Measurements from ENCODE around the gene FCF1.

FCF1 gene

DNA sequence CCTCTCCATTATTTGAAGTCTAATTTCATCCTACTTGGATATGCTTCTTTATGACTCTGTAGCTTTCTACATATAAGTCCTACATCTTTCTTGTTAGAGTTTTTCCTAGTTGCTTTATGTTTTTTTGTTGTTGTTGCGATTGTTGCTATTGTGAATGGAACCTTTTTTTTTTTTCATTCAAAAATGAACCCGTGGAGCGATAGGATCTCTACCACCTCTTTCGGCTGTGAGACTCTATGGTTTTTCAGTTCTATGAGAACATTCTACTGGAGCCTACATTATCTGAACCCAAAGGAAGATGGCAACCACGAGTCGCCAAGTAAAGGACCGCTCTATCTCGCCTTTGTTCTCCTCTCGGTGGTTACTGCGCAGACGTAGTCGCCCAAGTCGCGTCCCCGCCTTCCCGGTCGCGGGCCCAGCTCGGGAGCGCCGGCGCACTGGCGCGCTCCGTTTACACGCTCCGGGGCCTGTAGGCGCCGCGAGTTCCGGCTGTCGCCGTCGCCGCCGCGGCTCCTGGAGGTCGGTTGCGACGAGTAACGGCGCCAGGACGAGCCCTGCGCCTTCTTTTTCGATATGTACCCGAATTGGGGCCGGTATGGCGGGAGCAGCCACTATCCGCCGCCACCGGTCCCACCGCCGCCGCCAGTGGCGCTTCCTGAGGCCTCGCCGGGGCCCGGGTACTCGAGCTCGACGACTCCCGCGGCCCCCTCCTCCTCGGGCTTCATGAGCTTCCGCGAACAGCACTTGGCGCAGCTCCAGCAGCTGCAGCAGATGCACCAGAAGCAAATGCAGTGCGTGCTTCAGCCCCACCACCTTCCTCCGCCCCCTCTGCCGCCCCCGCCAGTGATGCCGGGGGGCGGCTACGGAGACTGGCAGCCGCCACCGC, 50.2 kb downstream of the FCF1 start, which contains the start of gene YLPM1:
Gene YLPM1, plus strand, starts transcription at position 400 of the 886 bp plus-strand sequence. Its CDS starts 174 bp downstream, at position 574.
- peak; percentile 52 to 81 (median 77) for DNase-seq (ENCODE audit: low read depth in 2 of 3, low spot score in 2 of 3)

DNA sequence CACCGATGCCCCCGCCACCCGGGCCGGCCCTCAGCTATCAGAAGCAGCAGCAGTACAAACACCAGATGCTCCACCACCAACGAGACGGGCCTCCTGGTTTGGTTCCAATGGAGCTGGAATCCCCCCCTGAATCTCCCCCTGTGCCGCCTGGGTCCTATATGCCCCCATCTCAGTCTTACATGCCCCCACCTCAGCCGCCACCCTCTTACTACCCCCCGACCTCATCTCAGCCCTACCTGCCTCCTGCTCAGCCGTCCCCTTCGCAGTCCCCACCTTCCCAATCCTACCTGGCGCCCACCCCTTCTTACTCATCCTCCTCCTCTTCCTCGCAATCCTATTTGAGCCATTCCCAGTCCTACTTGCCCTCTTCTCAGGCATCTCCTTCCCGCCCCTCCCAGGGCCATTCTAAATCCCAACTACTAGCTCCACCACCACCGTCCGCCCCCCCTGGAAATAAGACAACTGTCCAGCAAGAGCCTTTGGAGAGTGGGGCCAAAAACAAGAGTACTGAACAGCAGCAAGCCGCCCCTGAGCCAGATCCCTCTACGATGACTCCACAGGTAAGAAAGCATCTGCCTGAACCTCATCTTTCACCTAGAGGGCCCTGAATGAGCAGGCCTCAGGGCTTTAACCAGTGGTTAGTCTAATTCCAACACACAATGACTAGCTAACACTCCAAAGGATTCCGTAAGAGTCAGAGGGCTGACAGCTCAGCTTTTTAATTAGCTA, 51.0 kb downstream of the FCF1 start:
- DNase-seq (ENCODE audit: low read depth in 2 of 3, low spot score in 2 of 3), result no peak

DNA sequence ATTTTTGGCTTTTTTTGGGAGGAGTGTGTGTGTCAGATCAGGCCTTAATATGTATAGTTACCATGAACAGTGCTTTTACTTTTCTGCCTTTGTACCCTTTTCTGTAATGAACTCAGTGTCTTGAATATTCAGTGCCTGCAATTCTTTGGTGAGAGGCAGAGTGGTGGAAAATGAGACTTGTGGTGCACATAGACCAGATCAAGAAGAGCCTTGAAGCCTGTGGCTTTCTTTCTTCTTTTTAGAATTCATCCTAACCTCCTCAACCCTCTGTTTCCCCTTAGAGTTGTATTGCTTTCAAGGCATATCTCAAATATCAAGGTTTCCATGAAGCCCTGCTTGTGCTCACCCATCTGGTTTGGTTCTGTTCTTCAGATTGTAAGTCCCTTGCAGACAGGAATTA, 52.8 kb downstream of the FCF1 start:
- no peak for DNase-seq (ENCODE audit: low read depth in 2 of 3, low spot score in 2 of 3)

DNA sequence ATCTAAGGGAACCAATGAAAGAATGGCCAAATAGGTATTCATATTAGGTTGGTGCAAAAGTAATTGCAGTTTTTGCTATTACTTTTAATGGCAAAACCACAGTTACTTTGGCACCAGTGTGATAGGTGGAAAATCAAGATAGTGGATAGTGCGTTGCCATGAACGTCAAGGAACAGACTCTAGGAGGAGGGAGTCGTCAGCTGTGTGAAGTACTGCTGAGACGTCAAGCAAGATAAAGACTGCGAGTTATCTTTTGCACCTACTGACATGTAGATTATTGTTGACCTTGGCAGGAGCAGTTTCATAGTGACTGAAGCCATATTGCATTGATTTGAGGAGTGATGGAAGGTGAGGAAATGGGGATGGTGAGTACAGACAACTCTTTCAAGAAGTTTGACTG, 58.5 kb downstream of the FCF1 start:
- DNase-seq (ENCODE audit: low read depth in 2 of 3, low spot score in 2 of 3), result no peak

DNA sequence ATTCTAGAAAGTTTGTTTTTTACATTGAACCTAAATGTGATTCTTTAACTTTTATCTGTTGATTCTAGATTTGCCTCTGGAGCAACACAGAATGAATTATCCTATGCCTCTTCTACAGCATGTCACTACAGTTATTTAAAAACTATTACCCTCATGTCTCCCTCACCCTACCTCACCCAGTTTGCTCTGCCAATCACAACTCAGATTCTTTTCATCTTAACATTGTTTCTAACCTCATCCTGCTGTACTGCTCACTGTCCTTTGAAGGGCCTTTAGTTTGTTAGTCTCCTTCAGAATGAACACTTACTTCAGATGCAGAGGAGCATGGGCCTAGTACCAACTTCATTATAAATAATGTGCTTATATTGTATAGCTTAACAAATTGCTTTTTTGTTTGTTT, 71.7 kb downstream of the FCF1 start:
- no peak for DNase-seq (ENCODE audit: low read depth in 2 of 3, low spot score in 2 of 3)

DNA sequence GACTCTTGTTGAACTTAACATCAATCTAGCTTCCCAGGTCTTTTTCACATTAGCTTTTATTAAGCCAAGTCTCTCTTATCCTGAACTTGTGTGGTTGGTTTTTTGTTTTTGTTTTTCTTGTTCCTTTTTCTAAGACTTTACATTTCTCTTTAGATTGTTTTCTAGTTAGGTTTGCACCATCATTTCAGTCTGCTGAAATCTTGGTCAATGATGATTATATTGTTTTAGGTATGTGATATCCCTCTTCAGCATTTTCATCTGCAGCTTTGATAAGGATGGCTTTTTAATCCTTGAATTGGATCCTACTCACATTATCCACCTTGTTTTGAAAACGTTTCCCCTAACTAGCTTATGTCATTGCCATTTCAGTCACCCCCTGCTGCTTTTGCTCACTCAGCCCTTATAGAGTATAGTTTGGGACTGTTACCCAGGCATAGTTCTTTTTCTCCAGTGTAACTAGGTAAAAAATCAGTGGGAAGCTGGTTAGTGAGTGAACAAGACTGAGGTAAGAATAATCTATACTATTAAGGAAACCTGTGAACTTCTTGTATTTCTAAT, 72.2 kb downstream of the FCF1 start:
- DNase-seq (ENCODE audit: low read depth in 2 of 3, low spot score in 2 of 3), result no peak

DNA sequence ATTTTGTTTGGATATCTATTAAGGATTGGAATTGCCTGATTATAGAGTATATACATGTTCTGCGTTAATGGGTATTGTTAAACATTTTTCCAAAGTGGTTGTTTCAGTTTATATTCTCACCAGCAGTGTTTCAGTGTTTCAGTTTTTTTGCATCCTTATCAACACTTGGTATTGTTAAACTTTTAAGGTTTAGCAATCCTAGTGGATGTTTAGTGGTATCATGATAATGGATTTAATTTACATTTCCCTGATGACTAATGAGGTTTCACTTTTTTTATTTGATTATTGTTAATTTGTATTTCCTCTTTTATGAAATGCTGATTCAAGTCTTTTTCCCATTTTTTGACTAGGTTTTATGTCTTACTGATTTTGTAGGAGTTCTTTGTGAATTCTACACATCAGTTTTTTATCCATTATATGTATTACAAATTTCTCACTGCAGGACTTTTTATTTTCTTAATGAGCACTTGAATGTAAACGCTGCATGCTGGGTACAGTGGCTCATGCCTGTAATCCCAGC, 73.9 kb downstream of the FCF1 start:
- DNase-seq (ENCODE audit: low read depth in 2 of 3, low spot score in 2 of 3), result no peak

All from activated CD8-positive, alpha-beta memory T cell treated with anti-CD3 and anti-CD28 coated beads for 48 hours (primary cell).